Naive B cell (primary cell): ENCODE measurements around the gene SLC6A1. TPM values are rescaled to one million over a fixed set of nuclear protein-coding genes. Genes with fewer than 3 reads are reported as not detected.

Experiments
- ATAC-seq, 2 donors: fragments of 150-1000 bp; cut with Tn5 transposase; 2 replicates each; pipeline ENCODE4 v1.10.0; 2021; ENCODE audit warnings: low read depth in 2 of 2, mild to moderate bottlenecking in 2 of 2, moderate library complexity in 2 of 2
- DNase-seq: peaks from one replicate; pipeline ENCODE4 v3.0.0; 2022
- H3K27ac Mint-ChIP-seq, 6 donors: one replicate each; pipeline ENCODE4 v1.8.0; 2020 to 2022; ENCODE audit warnings: mild to moderate bottlenecking in 6 of 6, mixed read lengths in 6 of 6, moderate library complexity in 5 of 6, inconsistent platforms in 2 of 6
- H3K27me3 Mint-ChIP-seq, 3 donors: one replicate each; pipeline ENCODE4 v1.8.0; 2021 to 2022; ENCODE audit warnings: mixed read lengths in 3 of 3, mild to moderate bottlenecking in 1 of 3
- H3K36me3 Mint-ChIP-seq, 2 donors: one replicate each; pipeline ENCODE4 v1.8.0; 2020 to 2022; ENCODE audit warnings: mixed read lengths in 2 of 2, inconsistent platforms in 1 of 2, mild to moderate bottlenecking in 1 of 2
- H3K4me1 Mint-ChIP-seq, 3 donors: one replicate each; pipeline ENCODE4 v1.8.0; 2020 to 2022; ENCODE audit warnings: mixed read lengths in 3 of 3, inconsistent platforms in 1 of 3, mild to moderate bottlenecking in 1 of 3, moderate library complexity in 1 of 3
- H3K4me3 Mint-ChIP-seq, 8 donors: one replicate each; pipeline ENCODE4 v1.8.0; 2020 to 2022; ENCODE audit warnings: mild to moderate bottlenecking in 8 of 8, mixed read lengths in 8 of 8, moderate library complexity in 8 of 8, inconsistent platforms in 2 of 8
- H3K9me3 Mint-ChIP-seq, 7 donors: one replicate each; pipeline ENCODE4 v1.8.0; 2020 to 2022; ENCODE audit warnings: mixed read lengths in 7 of 7, mild to moderate bottlenecking in 5 of 7, inconsistent platforms in 2 of 7, moderate library complexity in 1 of 7
- polyA plus RNA-seq, 6 donors: library from polyadenylated mRNA; unstranded; fragments of 300-500 nt; fragmentation: Illumina TruSeq; gene quantifications; one replicate each; pipeline ENCODE4 v1.2.3, GENCODE V29; 2021; ENCODE audit warnings: low read depth in 6 of 6

The SLC6A1 gene
- polyA plus RNA-seq, 6 donors from 2014 or later: not detected

GRCh38 chr3:10988991-10989484 is 3.5 kb upstream of the SLC6A1 start:
- H3K27ac Mint-ChIP-seq: no peak overlapping the region
- H3K9me3 Mint-ChIP-seq: peaks cover 0 to 8% (median 0%) of the 10 kb centered on the region in 7 donors
- no peak overlapping the region for H3K4me3 Mint-ChIP-seq
- ATAC-seq (no peak), DNase-seq (no peak)
- H3K4me1 Mint-ChIP-seq: peaks cover 10 to 12% (median 11%) of the 10 kb centered on the region in 3 donors
- peaks cover 51 to 63% (median 56%) of the 10 kb centered on the region in 3 donors for H3K27me3 Mint-ChIP-seq
- H3K36me3 Mint-ChIP-seq: peaks cover 7 to 25% of the 10 kb centered on the region in 2 donors

GRCh38 chr3:10992943-10993728 is 588 bp downstream of the SLC6A1 start:
- no peak overlapping the region for H3K27ac Mint-ChIP-seq

GRCh38 chr3:10993729-10994065 is 1.1 kb downstream of the SLC6A1 start:
- ATAC-seq (no peak), DNase-seq (no peak)
- Mint-ChIP-seq H3K4me3 (peak overlapping the region in 2 of 8 donors; percentile 41), H3K4me1 (peaks cover 10 to 12% (median 11%) of the 10 kb centered on the region in 3 donors), H3K9me3 (peaks cover 0 to 8% (median 0%) of the 10 kb centered on the region in 7 donors), H3K36me3 (peaks cover 7 to 25% of the 10 kb centered on the region in 2 donors), H3K27me3 (peaks cover 72 to 85% (median 78%) of the 10 kb centered on the region in 3 donors), H3K27ac (no peak overlapping the region)

More at GRCh38 chr3:10992943-10993728, 588 bp downstream of the SLC6A1 start:
- H3K9me3 Mint-ChIP-seq: peaks cover 0 to 8% (median 0%) of the 10 kb centered on the region in 7 donors
- DNase-seq: no peak
- ATAC-seq: no peak
- H3K36me3 Mint-ChIP-seq: peaks cover 7 to 25% of the 10 kb centered on the region in 2 donors
- peak overlapping the region in 2 of 8 donors; percentile 41 for H3K4me3 Mint-ChIP-seq
- peaks cover 77 to 85% (median 78%) of the 10 kb centered on the region in 3 donors for H3K27me3 Mint-ChIP-seq
- H3K4me1 Mint-ChIP-seq: peaks cover 10 to 12% (median 11%) of the 10 kb centered on the region in 3 donors

GRCh38 chr3:10994306-10994705 is 1.8 kb downstream of the SLC6A1 start:
- Mint-ChIP-seq H3K27ac (peak overlapping the region in 1 of 6 donors; percentile 9), H3K4me3 (no peak overlapping the region), H3K36me3 (peaks cover 7 to 25% of the 10 kb centered on the region in 2 donors), H3K27me3 (peaks cover 68 to 80% (median 72%) of the 10 kb centered on the region in 3 donors), H3K9me3 (peaks cover 0 to 8% (median 0%) of the 10 kb centered on the region in 7 donors), H3K4me1 (peaks cover 10 to 12% (median 11%) of the 10 kb centered on the region in 3 donors)
- no peak for ATAC-seq
- DNase-seq: no peak

GRCh38 chr3:10995871-10996270 is 3.3 kb downstream of the SLC6A1 start:
- Mint-ChIP-seq H3K4me3 (no peak overlapping the region), H3K27me3 (peaks cover 54 to 74% (median 59%) of the 10 kb centered on the region in 3 donors)

GRCh38 chr3:10996345-10997013 is 3.9 kb downstream of the SLC6A1 start:
- no peak overlapping the region for H3K4me3 Mint-ChIP-seq
- peaks cover 48 to 74% (median 59%) of the 10 kb centered on the region in 3 donors for H3K27me3 Mint-ChIP-seq
- H3K9me3 Mint-ChIP-seq: peaks cover 0 to under 1% (median 0%) of the 10 kb centered on the region in 7 donors

More at GRCh38 chr3:10995871-10996270, 3.3 kb downstream of the SLC6A1 start:
- Mint-ChIP-seq H3K27ac (no peak overlapping the region), H3K9me3 (peaks cover 0 to 4% (median 0%) of the 10 kb centered on the region in 7 donors), H3K4me1 (peaks cover 10 to 12% (median 11%) of the 10 kb centered on the region in 3 donors), H3K36me3 (peaks cover 5 to 16% of the 10 kb centered on the region in 2 donors)
- ATAC-seq (no peak), DNase-seq (no peak)

GRCh38 chr3:10997196-10997595 is 4.6 kb downstream of the SLC6A1 start:
- DNase-seq: no peak

More at GRCh38 chr3:10996345-10997013, 3.9 kb downstream of the SLC6A1 start:
- peaks cover 0 to 10% of the 10 kb centered on the region in 2 donors for H3K36me3 Mint-ChIP-seq
- ATAC-seq (no peak), DNase-seq (no peak)
- peaks cover 7 to 10% (median 10%) of the 10 kb centered on the region in 3 donors for H3K4me1 Mint-ChIP-seq
- no peak overlapping the region for H3K27ac Mint-ChIP-seq

GRCh38 chr3:10998542-10998941 is 6.0 kb downstream of the SLC6A1 start:
- Mint-ChIP-seq H3K4me1 (peaks cover 0 to under 1% (median 0%) of the 10 kb centered on the region in 3 donors), H3K36me3 (no peaks in the 10 kb centered on the region), H3K9me3 (no peaks in the 10 kb centered on the region), H3K27ac (no peak overlapping the region), H3K27me3 (peaks cover 44 to 61% (median 49%) of the 10 kb centered on the region in 3 donors), H3K4me3 (no peak overlapping the region)
- DNase-seq (no peak), ATAC-seq (no peak)

More at GRCh38 chr3:10997196-10997595, 4.6 kb downstream of the SLC6A1 start:
- Mint-ChIP-seq H3K4me3 (no peak overlapping the region), H3K27me3 (peaks cover 42 to 70% (median 52%) of the 10 kb centered on the region in 3 donors), H3K36me3 (peaks cover 0 to 3% of the 10 kb centered on the region in 2 donors), H3K27ac (no peak overlapping the region), H3K9me3 (no peaks in the 10 kb centered on the region), H3K4me1 (peaks cover 1 to 6% (median 5%) of the 10 kb centered on the region in 3 donors)
- ATAC-seq: no peak

- no peaks in the 10 kb centered on the region for H3K36me3 Mint-ChIP-seq
- H3K9me3 Mint-ChIP-seq: no peaks in the 10 kb centered on the region
- no peak for ATAC-seq
- H3K27ac Mint-ChIP-seq: peak overlapping the region in 1 of 6 donors; percentile 24
- H3K27me3 Mint-ChIP-seq: peaks cover 40 to 55% (median 41%) of the 10 kb centered on the region in 3 donors
- DNase-seq: no peak
- H3K4me1 Mint-ChIP-seq: no peaks in the 10 kb centered on the region
- H3K4me3 Mint-ChIP-seq: no peak overlapping the region
Measured at GRCh38 chr3:10999221-11000107, 6.9 kb downstream of the SLC6A1 start.

GRCh38 chr3:11000528-11000927 is 8.0 kb downstream of the SLC6A1 start:
- H3K4me1 Mint-ChIP-seq: no peaks in the 10 kb centered on the region
- DNase-seq (no peak), ATAC-seq (no peak)
- no peak overlapping the region for H3K4me3 Mint-ChIP-seq
- H3K36me3 Mint-ChIP-seq: no peaks in the 10 kb centered on the region
- no peak overlapping the region for H3K27ac Mint-ChIP-seq
- H3K9me3 Mint-ChIP-seq: no peaks in the 10 kb centered on the region
- peaks cover 29 to 44% (median 36%) of the 10 kb centered on the region in 3 donors for H3K27me3 Mint-ChIP-seq

- Mint-ChIP-seq H3K4me1 (no peaks in the 10 kb centered on the region), H3K9me3 (no peaks in the 10 kb centered on the region), H3K27ac (no peak overlapping the region), H3K36me3 (no peaks in the 10 kb centered on the region), H3K27me3 (peaks cover 23 to 38% (median 36%) of the 10 kb centered on the region in 3 donors), H3K4me3 (no peak overlapping the region)
- no peak for ATAC-seq
- DNase-seq: no peak
Measured at GRCh38 chr3:11001020-11001657, 8.6 kb downstream of the SLC6A1 start.

- no peak for DNase-seq
- H3K9me3 Mint-ChIP-seq: no peaks in the 10 kb centered on the region
- H3K27ac Mint-ChIP-seq: no peak overlapping the region
- peaks cover 21 to 39% (median 36%) of the 10 kb centered on the region in 3 donors for H3K27me3 Mint-ChIP-seq
- no peaks in the 10 kb centered on the region for H3K4me1 Mint-ChIP-seq
- H3K36me3 Mint-ChIP-seq: no peaks in the 10 kb centered on the region
- ATAC-seq: no peak
- H3K4me3 Mint-ChIP-seq: no peak overlapping the region
Measured at GRCh38 chr3:11001658-11002021, 9.1 kb downstream of the SLC6A1 start.
